ENCODE measurements around the gene TSPAN10. TPM values are rescaled to one million over a fixed set of nuclear protein-coding genes. Genes with fewer than 3 reads are reported as not detected.

Gene TSPAN10
- total and polyA plus RNA-seq, 9 of the 15 experiments (the other 6 are each of a cell fraction or from before 2014, with no cell fraction given): 0.05 to 0.31 (median 0.13) TPM; not detected in 1

GRCh38 chr17:81666342-81667191 lies 29.6 kb downstream of the TSPAN10 start, which contains the start of the genes CCDC137 and OXLD1 (continued):
- TF ChIP-seq KDM4B (IDR thresholded peaks at IDR 0.05; ENCODE audit: borderline replicate concordance in 2 of 2, low read depth in 1 of 2): peak in 1 of 2 experiments; percentile 93; a peak in 2 of 4 replicates
- peak; percentile 96 for TF ChIP-seq TAF1 (IDR thresholded peaks at IDR 0.05; ENCODE audit: control insufficient read depth, extremely low read depth, insufficient read depth, low read length, severe bottlenecking)
- TF ChIP-seq, protein P1, sequence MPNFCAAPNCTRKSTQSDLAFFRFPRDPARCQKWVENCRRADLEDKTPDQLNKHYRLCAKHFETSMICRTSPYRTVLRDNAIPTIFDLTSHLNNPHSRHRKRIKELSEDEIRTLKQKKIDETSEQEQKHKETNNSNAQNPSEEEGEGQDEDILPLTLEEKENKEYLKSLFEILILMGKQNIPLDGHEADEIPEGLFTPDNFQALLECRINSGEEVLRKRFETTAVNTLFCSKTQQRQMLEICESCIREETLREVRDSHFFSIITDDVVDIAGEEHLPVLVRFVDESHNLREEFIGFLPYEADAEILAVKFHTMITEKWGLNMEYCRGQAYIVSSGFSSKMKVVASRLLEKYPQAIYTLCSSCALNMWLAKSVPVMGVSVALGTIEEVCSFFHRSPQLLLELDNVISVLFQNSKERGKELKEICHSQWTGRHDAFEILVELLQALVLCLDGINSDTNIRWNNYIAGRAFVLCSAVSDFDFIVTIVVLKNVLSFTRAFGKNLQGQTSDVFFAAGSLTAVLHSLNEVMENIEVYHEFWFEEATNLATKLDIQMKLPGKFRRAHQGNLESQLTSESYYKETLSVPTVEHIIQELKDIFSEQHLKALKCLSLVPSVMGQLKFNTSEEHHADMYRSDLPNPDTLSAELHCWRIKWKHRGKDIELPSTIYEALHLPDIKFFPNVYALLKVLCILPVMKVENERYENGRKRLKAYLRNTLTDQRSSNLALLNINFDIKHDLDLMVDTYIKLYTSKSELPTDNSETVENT (CRISPR knock-in tag; IDR thresholded peaks at IDR 0.05): peak; percentile 68
- peak; percentile 88 for TF ChIP-seq ASH1L (IDR thresholded peaks at IDR 0.05; ENCODE audit: borderline replicate concordance, low read depth, partially characterized antibody)
- peak; percentile 89 for TF ChIP-seq KDM5B (IDR thresholded peaks at IDR 0.05; ENCODE audit: insufficient replicate concordance, low read depth, low read length)
- TF ChIP-seq MYC (IDR thresholded peaks at IDR 0.05; ENCODE audit: low read depth, low read length): peak; percentile 81; the same call in 1 of the 2 replicates
- no peak for TF ChIP-seq MYC (CRISPR knock-in tag; IDR thresholded peaks at IDR 0.05; ENCODE audit: borderline replicate concordance, low read depth)
